Stimulated activated CD4-positive, alpha-beta T cell treated with anti-CD3 and anti-CD28 coated beads, Interleukin-12 subunit alpha, Interleukin-12 subunit beta, amount 100 ng/mL, for 48 hours (primary cell): Measurements from ENCODE around the gene LYRM2.

Experiments
- DNase-seq, 3 donors: peaks; one replicate each; pipeline ENCODE4 v3.0.0-alpha.2; 2020; ENCODE audit warnings: low read depth in 2 of 3, low spot score in 1 of 3

Gene LYRM2

GRCh38 chr6:89596484-89596883 is 42.1 kb downstream of the LYRM2 start:
- DNase-seq: no peak

DNA sequence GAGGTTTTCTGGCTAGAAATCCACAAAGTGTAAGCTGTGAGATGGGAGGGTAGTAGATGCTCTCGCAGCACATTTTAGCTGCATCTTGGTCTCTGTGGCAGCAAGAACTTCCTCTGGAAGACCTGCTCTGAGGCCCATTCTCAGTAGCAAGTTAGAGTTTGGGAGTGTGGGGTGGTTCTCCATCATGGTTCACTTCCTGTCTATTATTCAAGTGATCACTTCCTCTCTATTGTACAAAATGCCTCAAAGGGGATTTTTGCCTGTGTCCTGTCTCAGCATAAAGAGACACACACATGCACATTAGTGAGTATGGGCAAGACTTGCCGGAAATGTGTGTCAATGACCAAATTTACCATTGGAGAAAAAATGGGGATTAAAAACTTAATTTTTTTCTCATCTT is 42.5 kb downstream of the LYRM2 start:
- no peak for DNase-seq

GRCh38 chr6:89591745-89592144 is 46.8 kb downstream of the LYRM2 start:
- no peak for DNase-seq

DNA sequence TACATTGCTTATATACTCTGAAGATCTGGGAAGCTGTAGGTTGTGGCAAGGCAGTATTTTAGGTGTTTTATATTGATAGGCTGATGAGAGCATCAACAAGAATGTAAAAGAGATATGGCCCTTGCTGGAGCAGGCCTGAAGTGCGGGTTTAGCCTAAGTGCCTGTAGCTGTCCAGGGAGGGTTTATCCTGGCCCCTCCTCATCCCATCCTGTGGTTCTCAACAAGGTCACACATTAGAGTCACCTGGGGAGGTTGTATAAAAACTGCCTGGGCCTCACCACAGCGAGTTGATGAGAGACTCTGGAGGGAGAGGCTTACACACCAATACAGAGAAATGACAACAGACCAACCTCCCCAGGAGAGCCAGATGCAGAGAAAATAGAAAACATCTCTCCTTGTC is 48.4 kb downstream of the LYRM2 start:
- DNase-seq: no peak

DNA sequence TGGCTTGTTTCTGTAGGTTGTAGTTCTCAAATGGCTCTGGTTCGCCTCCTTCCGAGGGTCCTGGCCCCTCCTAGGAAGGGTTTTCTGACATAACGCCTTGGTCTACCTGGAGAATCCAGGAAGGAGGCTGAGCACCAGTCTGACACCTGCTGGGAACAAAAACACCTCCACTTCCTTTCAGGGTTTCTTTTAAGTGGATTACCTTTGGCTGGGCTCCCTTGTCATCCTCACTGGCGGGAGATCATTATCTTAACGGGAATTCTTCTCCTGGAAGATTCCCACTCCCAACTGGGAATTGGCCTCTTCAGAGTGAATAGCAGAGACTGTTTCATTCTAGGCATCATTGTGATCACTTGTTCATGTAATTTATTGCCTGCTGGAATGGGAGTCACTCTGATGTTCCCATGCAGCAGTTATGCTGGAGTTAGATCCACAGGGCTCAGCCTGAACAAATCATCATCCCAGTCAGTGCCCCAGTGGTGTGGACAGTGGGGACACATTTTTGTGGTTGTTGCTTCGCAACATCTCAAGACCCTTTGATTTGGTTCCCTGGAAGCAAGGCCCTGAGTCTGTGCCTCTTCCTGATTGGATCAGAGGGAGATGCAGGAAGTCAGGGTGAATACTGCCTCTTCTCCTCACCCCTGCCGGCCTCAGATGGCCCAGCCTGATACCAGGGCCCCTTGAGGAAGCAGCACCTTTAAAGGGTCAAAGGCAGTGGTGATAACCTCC is 49.1 kb downstream of the LYRM2 start:
- no peak for DNase-seq

GRCh38 chr6:89585154-89585553 is 53.4 kb downstream of the LYRM2 start:
- no peak for DNase-seq

GRCh38 chr6:89584539-89584938 is 54.0 kb downstream of the LYRM2 start:
- no peak for DNase-seq

DNA sequence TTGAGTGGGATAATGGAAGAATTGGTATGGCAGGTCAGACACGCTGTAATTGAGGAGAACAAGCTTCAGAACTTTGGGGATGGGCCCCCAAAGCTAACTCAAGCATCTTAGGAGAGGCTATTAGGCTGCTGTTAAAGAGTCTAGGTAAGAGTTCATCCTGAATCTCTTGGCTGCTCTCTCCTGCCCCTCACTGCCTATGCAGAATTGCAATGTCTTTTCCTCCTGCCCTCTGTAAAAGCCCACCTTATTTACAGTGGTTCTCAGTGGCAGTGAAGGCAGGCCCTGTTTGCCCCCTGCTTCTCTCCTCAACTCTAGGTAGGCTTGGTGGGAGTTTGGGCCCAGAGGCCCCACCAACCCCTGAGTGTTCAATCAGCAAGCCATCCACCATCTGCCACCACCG is 55.0 kb downstream of the LYRM2 start:
- DNase-seq: no peak

GRCh38 chr6:89582669-89583325 is 55.8 kb downstream of the LYRM2 start:
- DNase-seq: no peak

DNA sequence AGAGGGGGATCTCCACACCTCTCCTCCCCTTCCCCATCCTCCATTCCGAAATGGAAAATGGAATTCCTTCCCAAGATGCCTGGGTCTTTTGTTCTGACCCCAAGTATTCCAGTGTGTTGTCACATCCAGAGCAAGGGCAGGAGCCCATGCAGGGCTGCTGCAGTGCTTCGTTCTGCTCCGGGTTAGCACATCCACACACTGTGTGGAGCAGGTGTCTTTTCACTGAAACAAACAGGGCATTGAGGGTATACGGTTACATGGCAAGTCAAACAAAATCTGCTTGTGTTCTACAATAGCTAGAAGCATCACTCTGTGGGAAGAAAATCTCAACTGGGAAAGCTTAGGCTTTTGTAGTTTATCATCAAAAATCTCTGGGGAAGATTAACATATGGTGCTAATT is 56.9 kb downstream of the LYRM2 start:
- no peak for DNase-seq

GRCh38 chr6:89580997-89581666 is 57.4 kb downstream of the LYRM2 start:
- DNase-seq: no peak

- no peak for DNase-seq
Measured at GRCh38 chr6:89575562-89575960, 63.0 kb downstream of the LYRM2 start.

GRCh38 chr6:89574910-89575561 is 63.5 kb downstream of the LYRM2 start:
- no peak for DNase-seq

- no peak for DNase-seq
Measured at GRCh38 chr6:89567630-89568390, 70.7 kb downstream of the LYRM2 start.

GRCh38 chr6:89566930-89567629 is 71.5 kb downstream of the LYRM2 start:
- no peak for DNase-seq

DNA sequence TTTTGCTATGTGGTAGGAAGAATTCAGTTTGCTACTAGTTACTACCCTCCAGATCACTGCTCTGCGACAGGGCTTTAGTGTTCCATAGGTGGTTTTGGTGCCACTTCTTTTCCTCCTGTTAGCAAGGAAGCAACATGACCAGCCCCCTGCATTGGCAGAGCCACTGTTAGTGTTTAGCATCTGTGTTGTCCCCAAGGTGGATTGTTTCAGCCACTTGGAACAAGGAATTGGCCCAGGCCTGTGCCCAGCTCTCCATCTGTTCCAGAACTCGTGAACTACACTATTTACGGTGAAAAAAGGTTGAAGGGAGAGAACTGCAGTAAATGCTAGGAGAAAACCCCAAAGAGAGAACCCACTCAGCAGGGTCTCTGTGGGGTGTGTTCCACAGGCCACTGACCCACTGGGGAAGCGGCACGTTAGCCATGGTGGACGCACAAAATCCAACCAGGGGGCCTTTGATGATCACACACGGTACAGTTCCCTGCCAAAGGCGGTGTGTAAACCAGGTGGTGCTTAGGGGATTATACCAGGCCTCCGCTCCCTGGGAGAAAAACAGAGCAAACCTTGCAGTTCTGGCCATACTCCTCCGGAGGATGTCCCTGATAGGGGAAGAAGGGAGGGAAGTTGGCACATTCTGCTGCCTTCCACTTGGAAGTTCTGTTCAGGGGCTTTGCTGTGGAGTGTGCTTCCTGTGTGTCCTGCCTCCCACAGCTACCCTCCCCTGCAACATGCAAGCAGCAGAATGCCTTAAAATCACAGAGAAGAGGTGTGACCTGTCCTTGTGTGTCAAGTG is 72.3 kb downstream of the LYRM2 start:
- no peak for DNase-seq

GRCh38 chr6:89564752-89565427 is 73.7 kb downstream of the LYRM2 start:
- DNase-seq: no peak

DNA sequence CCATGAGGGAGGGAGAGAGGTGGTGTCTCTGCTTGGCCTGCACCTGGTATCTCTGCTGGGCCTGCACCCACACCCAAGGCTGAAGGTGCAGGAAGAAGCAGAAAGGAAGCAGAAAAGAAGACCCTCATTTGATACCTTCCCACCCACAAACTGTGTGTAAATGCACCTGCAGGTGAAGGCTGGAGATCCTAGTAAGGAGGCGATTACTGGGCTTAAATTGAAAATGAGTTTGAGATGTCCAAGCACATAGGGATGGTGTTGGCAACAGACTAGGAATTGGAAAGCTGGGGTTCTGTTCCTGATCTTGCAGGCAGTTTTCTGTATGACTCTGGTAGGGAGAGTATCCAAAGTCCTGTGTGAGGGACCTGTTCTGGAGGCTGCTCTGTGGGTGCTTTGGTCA is 74.7 kb downstream of the LYRM2 start:
- no peak for DNase-seq
